T-cell (primary cell): ENCODE measurements around the gene ID2. TPM values are rescaled to one million over a fixed set of nuclear protein-coding genes. Genes with fewer than 3 reads are reported as not detected.

Experiments
- ATAC-seq, 4 experiments: fragments of 200-7000 bp in 3 of 4; fragments of 150-1000 bp in 1 of 4; cut with Tn5 transposase; replicated peaks in 1 of 4; 1 replicate in 3 of 4; 2 replicates in 1 of 4; pipeline ENCODE4 v1.10.0; 2021; ENCODE audit warnings: moderate library complexity in 3 of 4, mild to moderate bottlenecking in 2 of 4, moderate number of reproducible peaks in 1 of 4
- CTCF ChIA-PET, 2 donors: fragments of 300-600 bp; sonication (Branson Sonifier 250); formaldehyde crosslinking; loops; one replicate each; lab custom pipeline; 2022; ENCODE audit warnings: antibody characterized with exemption in 2 of 2; lab: Charles Lee
- POLR2A ChIA-PET, 2 donors: fragments of 300-600 bp; sonication (Branson Sonifier 250); formaldehyde crosslinking; loops; one replicate each; lab custom pipeline; 2022; ENCODE audit warnings: antibody characterized with exemption in 2 of 2; lab: Charles Lee
- DNase-seq, 35 experiments: peaks; one replicate each; pipeline versions ENCODE4 v3.0.0 to v3.0.0-alpha.2; 2013 to 2023
- H3K27ac ChIP-seq: one replicate; pipeline ENCODE4 v1.5.1; 2013; ENCODE audit warnings: low read length
- H3K27me3 ChIP-seq, 2 experiments: replicated peaks in 1 of 2; 1 replicate in 1 of 2; 2 replicates in 1 of 2; pipeline versions ENCODE4 v1.6.1 to v1.7.0; 2013; ENCODE audit warnings: low read length in 1 of 2, mixed read lengths in 1 of 2; ENCODE audit not compliant: control insufficient read depth in 2 of 2, insufficient read depth in 2 of 2; ENCODE audit errors: extremely low read depth in 1 of 2
- H3K36me3 ChIP-seq, 2 donors: 1 replicate in 1 of 2; 2 replicates in 1 of 2; pipeline versions ENCODE4 v1.6.1 to v1.7.0; 2013; ENCODE audit warnings: low read length in 1 of 2; ENCODE audit not compliant: control insufficient read depth in 2 of 2, insufficient read depth in 1 of 2; ENCODE audit errors: extremely low read depth in 1 of 2
- H3K4me1 ChIP-seq, 2 experiments: 1 replicate in 1 of 2; 2 replicates in 1 of 2; pipeline versions ENCODE4 v1.6.1 to v1.7.0; 2013; ENCODE audit warnings: low read length in 2 of 2, mixed read lengths in 1 of 2; ENCODE audit not compliant: insufficient read depth in 2 of 2, control insufficient read depth in 1 of 2; ENCODE audit errors: extremely low read depth in 1 of 2
- H3K4me3 ChIP-seq, 2 donors: 1 replicate in 1 of 2; 2 replicates in 1 of 2; pipeline versions ENCODE4 v1.5.1 to v1.7.0; 2013; ENCODE audit warnings: mild to moderate bottlenecking in 2 of 2, low read length in 1 of 2, moderate library complexity in 1 of 2; ENCODE audit not compliant: control insufficient read depth in 1 of 2; ENCODE audit errors: extremely low read depth in 1 of 2
- H3K9me3 ChIP-seq: 2 replicates; pipeline ENCODE4 v1.7.0; 2013
- H3K27ac Mint-ChIP-seq, 2 donors: one replicate each; pipeline ENCODE4 v1.8.0; 2020 to 2021; ENCODE audit warnings: mild to moderate bottlenecking in 2 of 2, mixed read lengths in 2 of 2
- H3K27me3 Mint-ChIP-seq, 2 donors: one replicate each; pipeline ENCODE4 v1.8.0; 2021 to 2022; ENCODE audit warnings: mixed read lengths in 2 of 2
- H3K36me3 Mint-ChIP-seq: one replicate; pipeline ENCODE4 v1.8.0; 2021; ENCODE audit warnings: mixed read lengths
- H3K4me1 Mint-ChIP-seq, 3 donors: one replicate each; pipeline ENCODE4 v1.8.0; 2020 to 2022; ENCODE audit warnings: mixed read lengths in 3 of 3, mild to moderate bottlenecking in 1 of 3
- H3K4me3 Mint-ChIP-seq, 3 donors: one replicate each; pipeline ENCODE4 v1.8.0; 2020 to 2022; ENCODE audit warnings: mild to moderate bottlenecking in 3 of 3, mixed read lengths in 3 of 3, moderate library complexity in 3 of 3
- H3K9me3 Mint-ChIP-seq, 3 donors: one replicate each; pipeline ENCODE4 v1.8.0; 2020 to 2022; ENCODE audit warnings: mixed read lengths in 3 of 3
- WGBS: methylation state at CpG from one replicate; pipeline ENCODE4 v1.1.5; 2013; ENCODE audit warnings: missing lambda C conversion rate; ENCODE audit not compliant: insufficient coverage; 5-methylcytosine and 5-hydroxymethylcytosine counted together
- total RNA-seq, 35 experiments: library from RNA in 6 of 35; stranded (reverse) in 6 of 35; fragments of 120-200 nt in 1 of 35; gene quantifications; one replicate each; pipeline versions ENCODE4 v1.2.1 to v1.2.4 and lab custom pipeline; 2013 to 2026

Gene ID2
- total RNA-seq, 5 donors from 2014 or later (not counting 1 experiment from before 2014, with no cell fraction given) = 55.5 to 153 (median 71.1) TPM

DNA sequence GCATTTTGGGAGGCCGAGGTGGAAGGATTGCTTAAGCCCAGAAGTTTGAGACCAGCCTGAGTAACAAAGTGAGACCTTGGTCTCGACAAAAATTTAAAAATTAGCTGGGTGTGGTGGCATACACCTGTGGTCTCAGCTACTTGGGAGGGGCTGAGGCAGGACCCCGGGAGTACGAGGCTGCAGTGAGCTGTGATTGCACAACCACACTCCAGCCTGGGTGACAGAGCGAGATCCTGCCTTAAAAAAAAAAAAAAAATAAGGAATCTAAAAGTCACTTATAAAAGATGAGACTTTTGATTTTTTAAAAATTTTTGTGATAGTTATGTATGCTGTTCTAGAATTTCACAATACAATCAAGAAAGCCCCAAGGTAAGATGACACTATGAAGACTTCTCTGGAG lies 33.1 kb downstream of the ID2 start:
- WGBS = 78% methylated on average over 4 of the region's 5 CpGs
- Histone ChIP-seq H3K4me3 (no peak overlapping the region), H3K4me1 (no peaks in the 10 kb centered on the region), H3K27me3 (peaks cover 0 to 15% of the 10 kb centered on the region in 2 experiments), H3K27ac (no peak overlapping the region), H3K36me3 (no peaks in the 10 kb centered on the region), H3K9me3 (no peaks in the 10 kb centered on the region)
- ATAC-seq (no peak), DNase-seq (no peak)
- CTCF ChIA-PET = no interaction called here
- H3K27me3 Mint-ChIP-seq = peaks cover 12 to 15% of the 10 kb centered on the region in 2 donors
- peaks cover 3 to 8% (median 4%) of the 10 kb centered on the region in 3 donors for H3K9me3 Mint-ChIP-seq
- no peak overlapping the region for H3K4me3 Mint-ChIP-seq
- H3K4me1 Mint-ChIP-seq = no peaks in the 10 kb centered on the region
- POLR2A ChIA-PET = no interaction called here
- no peaks in the 10 kb centered on the region for H3K36me3 Mint-ChIP-seq
- H3K27ac Mint-ChIP-seq = no peak overlapping the region

- Histone ChIP-seq H3K9me3 (no peaks in the 10 kb centered on the region), H3K27ac (no peak overlapping the region), H3K4me3 (no peak overlapping the region), H3K4me1 (no peaks in the 10 kb centered on the region), H3K36me3 (no peaks in the 10 kb centered on the region), H3K27me3 (peaks cover 0 to 2% of the 10 kb centered on the region in 2 experiments)
- Mint-ChIP-seq H3K27me3 (peaks cover 6% of the 10 kb centered on the region in 2 donors), H3K4me3 (no peak overlapping the region), H3K9me3 (peaks cover 3 to 8% (median 4%) of the 10 kb centered on the region in 3 donors), H3K27ac (no peak overlapping the region), H3K4me1 (no peaks in the 10 kb centered on the region), H3K36me3 (no peaks in the 10 kb centered on the region)
- ChIA-PET CTCF (no interaction called here), POLR2A (interaction anchor here (0.6 kb wide), 2 partner anchors 13 to 959 kb away, joined by 3 to 6 read pairs; no protein-coding TSS in a partner anchor)
- 100% methylated on average over 1 of the region's 3 CpGs for WGBS
- DNase-seq (no peak), ATAC-seq (no peak)
These were observed 37.7 kb downstream of the ID2 start for GRCh38 chr2:8719528-8719927.

GRCh38 chr2:8720741-8721140 lies 38.9 kb downstream of the ID2 start:
- Histone ChIP-seq H3K4me3 (no peak overlapping the region), H3K27me3 (no peaks in the 10 kb centered on the region), H3K9me3 (no peaks in the 10 kb centered on the region), H3K36me3 (no peaks in the 10 kb centered on the region), H3K27ac (no peak overlapping the region), H3K4me1 (no peaks in the 10 kb centered on the region)
- no peak overlapping the region for H3K4me3 Mint-ChIP-seq
- H3K4me1 Mint-ChIP-seq = no peaks in the 10 kb centered on the region
- ATAC-seq = no peak
- ChIA-PET CTCF (no interaction called here), POLR2A (no interaction called here)
- peaks cover under 1 to 5% (median 2%) of the 10 kb centered on the region in 3 donors for H3K9me3 Mint-ChIP-seq
- peaks cover 3 to 4% of the 10 kb centered on the region in 2 donors for H3K27me3 Mint-ChIP-seq
- no peak for DNase-seq
- H3K27ac Mint-ChIP-seq = no peak overlapping the region
- WGBS = no CpG with 5 or more reads among the region's 3 CpGs
- H3K36me3 Mint-ChIP-seq = no peaks in the 10 kb centered on the region

GRCh38 chr2:8721410-8721809 lies 39.6 kb downstream of the ID2 start:
- Histone ChIP-seq H3K36me3 (no peaks in the 10 kb centered on the region), H3K4me3 (no peak overlapping the region), H3K27ac (no peak overlapping the region), H3K4me1 (no peaks in the 10 kb centered on the region), H3K27me3 (no peaks in the 10 kb centered on the region), H3K9me3 (no peaks in the 10 kb centered on the region)
- Mint-ChIP-seq H3K4me1 (no peaks in the 10 kb centered on the region), H3K4me3 (no peak overlapping the region), H3K27ac (no peak overlapping the region), H3K27me3 (no peaks in the 10 kb centered on the region), H3K36me3 (peaks cover 2% of the 10 kb centered on the region), H3K9me3 (no peaks in the 10 kb centered on the region)
- WGBS = 100% methylated on average over 3 of the region's 3 CpGs
- ATAC-seq (no peak), DNase-seq (no peak)
- CTCF ChIA-PET = no interaction called here
- POLR2A ChIA-PET = interaction anchor here (0.6 kb wide), 2 partner anchors 37 to 1565 kb away, joined by 3 to 7 read pairs; no protein-coding TSS in a partner anchor

DNA sequence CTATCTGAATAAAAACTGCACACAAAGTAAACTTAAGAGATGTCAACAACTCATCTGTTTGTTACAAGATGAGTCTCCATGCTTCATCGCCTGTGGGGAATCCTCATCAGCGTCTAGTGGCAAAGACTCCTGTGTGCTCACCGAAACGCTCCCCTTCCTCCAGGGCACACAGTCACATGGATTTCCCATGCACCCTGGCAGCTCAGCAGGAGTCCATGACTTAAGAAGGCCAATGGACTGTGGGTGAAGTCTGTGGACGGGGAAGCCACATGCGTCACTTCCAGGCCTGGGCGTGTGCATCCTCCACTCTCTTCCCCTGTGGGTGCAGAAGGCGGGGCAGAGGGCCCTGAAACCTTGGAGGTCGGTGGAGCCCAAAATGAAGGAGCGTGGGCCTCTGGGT lies 41.1 kb downstream of the ID2 start:
- no peak for DNase-seq
- WGBS = 100% methylated on average over 3 of the region's 10 CpGs
- no peaks in the 10 kb centered on the region for H3K9me3 ChIP-seq
- Mint-ChIP-seq H3K27me3 (no peaks in the 10 kb centered on the region), H3K4me1 (no peaks in the 10 kb centered on the region), H3K4me3 (no peak overlapping the region), H3K36me3 (peaks cover 5% of the 10 kb centered on the region), H3K27ac (no peak overlapping the region), H3K9me3 (no peaks in the 10 kb centered on the region)
- H3K27me3 ChIP-seq = no peaks in the 10 kb centered on the region
- no peak overlapping the region for H3K4me3 ChIP-seq
- ChIA-PET POLR2A (no interaction called here), CTCF (no interaction called here)
- no peaks in the 10 kb centered on the region for H3K36me3 ChIP-seq
- no peak overlapping the region for H3K27ac ChIP-seq
- ATAC-seq = no peak
- H3K4me1 ChIP-seq = no peaks in the 10 kb centered on the region

GRCh38 chr2:8725838-8726237 lies 44.0 kb downstream of the ID2 start:
- Histone ChIP-seq H3K4me1 (no peaks in the 10 kb centered on the region), H3K27ac (no peak overlapping the region), H3K36me3 (peaks cover 0 to 15% of the 10 kb centered on the region in 2 donors), H3K9me3 (no peaks in the 10 kb centered on the region), H3K27me3 (no peaks in the 10 kb centered on the region), H3K4me3 (no peak overlapping the region)
- WGBS = 100% methylated on average over 5 of the region's 7 CpGs
- no peak for ATAC-seq
- Mint-ChIP-seq H3K9me3 (no peaks in the 10 kb centered on the region), H3K27me3 (no peaks in the 10 kb centered on the region), H3K36me3 (peaks cover 31% of the 10 kb centered on the region), H3K4me3 (no peak overlapping the region), H3K4me1 (no peaks in the 10 kb centered on the region), H3K27ac (no peak overlapping the region)
- ChIA-PET POLR2A (no interaction called here), CTCF (no interaction called here)
- no peak for DNase-seq
